Prostate gland (tissue), 2 donors: ENCODE measurements around the gene ITIH2. TPM values are rescaled to one million over a fixed set of nuclear protein-coding genes. Genes with fewer than 3 reads are reported as not detected.

Source experiments
- total RNA-seq, 2 donors: library from RNA; depleted of rRNA; stranded (reverse); fragments of >200 nt; gene quantifications; one replicate each; pipeline ENCODE4 v1.1.0, GENCODE V29; 2016

The ITIH2 gene
- total RNA-seq, 2 donors from 2014 or later, result not detected

Other genes starting within 250 kb of the ITIH2 start
- 10 to 100 TPM; 13.5 to 42.0 TPM for gene ITIH5, start 36.4 kb upstream of the ITIH2 start, total RNA-seq
- gene KIN, start 84.7 kb downstream of the ITIH2 start, total RNA-seq, result 10 to 100 TPM in 1 of 2 donors, 1 to 10 TPM in 1; 7.0 to 11.1 TPM
- 100 to 1,000 TPM; 207 to 239 TPM for gene ATP5F1C, start 84.9 kb downstream of the ITIH2 start, total RNA-seq
- gene TAF3, start 115.2 kb downstream of the ITIH2 start, total RNA-seq, result 10 to 100 TPM in 1 of 2 donors, 1 to 10 TPM in 1; 4.4 to 20.2 TPM